Raji (cell line): ENCODE measurements around the gene PSKH1.

Source experiments
- POLR2A ChIP-seq: IDR thresholded peaks from 2 replicates; pipeline ENCODE4 v1.6.1; 2011; ENCODE audit warnings: low read depth, low read length, control low read depth; ENCODE audit not compliant: insufficient read depth

The PSKH1 gene

GRCh38 chr16:67946128-67946569, 53.1 kb downstream of the PSKH1 start:
- peak; percentile 44; the same call in 1 of the 2 replicates for TF ChIP-seq POLR2A

- TF ChIP-seq POLR2A, result 0 out of 2 replicates have a peak, but pooled peaks have one; percentile 20
Measured at GRCh38 chr16:67946966-67947558, 54.0 kb downstream of the PSKH1 start.

GRCh38 chr16:67948015-67948414, 55.0 kb downstream of the PSKH1 start:
- TF ChIP-seq POLR2A, result peak; percentile 0; the same call in 1 of the 2 replicates

- peak; percentile 31; the same call in 1 of the 2 replicates for TF ChIP-seq POLR2A
Measured at GRCh38 chr16:67949645-67950044, 56.6 kb downstream of the PSKH1 start.

- TF ChIP-seq POLR2A, result no peak
Measured at GRCh38 chr16:67950335-67950843, 57.3 kb downstream of the PSKH1 start.

GRCh38 chr16:67951485-67951884, 58.4 kb downstream of the PSKH1 start:
- 0 out of 2 replicates have a peak, but pooled peaks have one; percentile 10 for TF ChIP-seq POLR2A

- TF ChIP-seq POLR2A, result no peak
Measured at GRCh38 chr16:67953641-67954375, 60.8 kb downstream of the PSKH1 start.

GRCh38 chr16:67954421-67955196, 61.6 kb downstream of the PSKH1 start:
- no peak for TF ChIP-seq POLR2A

- TF ChIP-seq POLR2A, result no peak
Measured at GRCh38 chr16:67957622-67958021, 64.6 kb downstream of the PSKH1 start.

GRCh38 chr16:67959536-67960329, 66.7 kb downstream of the PSKH1 start:
- TF ChIP-seq POLR2A, result no peak

- TF ChIP-seq POLR2A, result no peak
Measured at GRCh38 chr16:67961551-67961957, 68.5 kb downstream of the PSKH1 start.

- TF ChIP-seq POLR2A, result no peak
Measured at GRCh38 chr16:67962135-67962534, 69.1 kb downstream of the PSKH1 start.

- TF ChIP-seq POLR2A, result no peak
Measured at GRCh38 chr16:67963292-67963661, 70.2 kb downstream of the PSKH1 start.

- TF ChIP-seq POLR2A, result no peak
Measured at GRCh38 chr16:67963662-67964321, 70.7 kb downstream of the PSKH1 start.

GRCh38 chr16:67964477-67965131, 71.5 kb downstream of the PSKH1 start:
- no peak for TF ChIP-seq POLR2A
